PC-3 (cell line): ENCODE data around the gene BLOC1S1. TPM values are rescaled to one million over a fixed set of nuclear protein-coding genes. Genes with fewer than 3 reads are reported as not detected.

Source experiments
- ATAC-seq: fragments of 200-7000 bp; cut with Tn5 transposase; 2 replicates; pipeline ENCODE4 v1.9.1; 2020; ENCODE audit warnings: mild to moderate bottlenecking, moderate library complexity
- BruUV-seq: library from RNA; stranded (reverse); fragments of 400-500 nt; replicated peaks from 2 replicates; lab custom pipeline; 2021; lab: Mats Ljungman, UMichigan
- CTCF ChIA-PET: fragments of 300-600 bp; sonication (Branson Sonifier 250); formaldehyde crosslinking; loops from one replicate; lab custom pipeline; 2022; ENCODE audit warnings: antibody characterized with exemption; lab: Charles Lee
- POLR2A ChIA-PET: fragments of 300-600 bp; sonication (Branson Sonifier 250); formaldehyde crosslinking; loops from one replicate; lab custom pipeline; 2022; ENCODE audit warnings: antibody characterized with exemption; ENCODE audit not compliant: unreplicated experiment; lab: Charles Lee
- DNase-seq: peaks from one replicate; pipeline ENCODE4 v3.0.0-alpha.2; 2015
- H2AFZ ChIP-seq: fragments of 300-600 bp; sonication (generic); 2 replicates; pipeline ENCODE4 v1.6.0; 2016; ENCODE audit warnings: antibody characterized with exemption, low read length
- H3F3A ChIP-seq: fragments of 300-600 bp; sonication (generic); one replicate; pipeline ENCODE4 v1.6.0; 2017; ENCODE audit warnings: antibody characterized with exemption, low read length, control low read depth, mild to moderate bottlenecking; ENCODE audit not compliant: unreplicated experiment
- H3K27ac ChIP-seq: fragments of 300-600 bp; sonication (generic); 2 replicates; pipeline ENCODE4 v1.5.1; 2016; ENCODE audit warnings: mild to moderate bottlenecking, low read length
- H3K27me3 ChIP-seq: fragments of 300-600 bp; sonication (generic); 2 replicates; pipeline ENCODE4 v1.6.1; 2016; ENCODE audit warnings: low read length, mixed read lengths
- H3K36me3 ChIP-seq: fragments of 300-600 bp; sonication (generic); 2 replicates; pipeline ENCODE4 v1.6.1; 2016; ENCODE audit warnings: low read depth, mixed run types, low read length, mixed read lengths
- H3K4me1 ChIP-seq: fragments of 300-600 bp; sonication (generic); 2 replicates; pipeline ENCODE4 v1.5.1; 2016; ENCODE audit warnings: low read length; ENCODE audit not compliant: insufficient read depth
- H3K4me2 ChIP-seq: fragments of 300-600 bp; sonication (generic); 2 replicates; pipeline ENCODE4 v1.6.0; 2016; ENCODE audit warnings: low read length
- H3K4me3 ChIP-seq: fragments of 300-600 bp; sonication (generic); 2 replicates; pipeline ENCODE4 v1.5.1; 2016; ENCODE audit warnings: mild to moderate bottlenecking, low read length, mixed read lengths
- H3K79me2 ChIP-seq: fragments of 300-600 bp; sonication (generic); 2 replicates; pipeline ENCODE4 v1.6.1; 2017; ENCODE audit warnings: low read length, mixed read lengths
- H3K9ac ChIP-seq: fragments of 300-600 bp; sonication (generic); 2 replicates; pipeline ENCODE4 v1.6.0; 2016; ENCODE audit warnings: mild to moderate bottlenecking, low read length
- H3K9me2 ChIP-seq: fragments of 300-600 bp; sonication (generic); replicated peaks from 2 replicates; pipeline ENCODE4 v1.6.1; 2016; ENCODE audit warnings: mixed run types, low read length, mixed read lengths
- H3K9me3 ChIP-seq: fragments of 300-600 bp; sonication (generic); 2 replicates; pipeline ENCODE4 v1.6.1; 2016; ENCODE audit warnings: low read length, mixed read lengths
- H4K20me1 ChIP-seq: fragments of 300-600 bp; sonication (generic); 2 replicates; pipeline ENCODE4 v1.6.1; 2016; ENCODE audit warnings: low read length, mixed read lengths
- EZH2 ChIP-seq: fragments of 300-600 bp; sonication (generic); IDR thresholded peaks from one replicate; pipeline ENCODE4 v1.6.1; 2017; ENCODE audit warnings: antibody characterized with exemption, mild to moderate bottlenecking, low read length; ENCODE audit not compliant: unreplicated experiment
- EZH2phosphoT487 ChIP-seq: fragments of 300-600 bp; sonication (generic); IDR thresholded peaks from 2 replicates; pipeline ENCODE4 v1.6.1; 2018; ENCODE audit warnings: mild to moderate bottlenecking, antibody characterized with exemption, low read length, borderline replicate concordance
- intact Hi-C: fragments of 100-400 bp; cut with micrococcal nuclease; formaldehyde crosslinking; loops from 2 replicates; pipeline ENCODE4 v1.9.0; 2023
- total RNA-seq: library from RNA; depleted of rRNA; stranded (reverse); fragments of >200 nt; gene quantifications from 2 replicates; pipeline ENCODE4 v1.2.3, GENCODE V29; 2014; rRNA removed
- TF ChIP-seq, protein P1 (sequence below): fragments of 300-600 bp; sonication (generic); conservative IDR thresholded peaks from 2 replicates; pipeline ENCODE4 v1.5.1; 2017; ENCODE audit warnings: antibody characterized with exemption, low read depth, mild to moderate bottlenecking, low read length

The BLOC1S1 gene
- total RNA-seq, 1 experiment from 2014 or later: 90.8 TPM

DNA sequence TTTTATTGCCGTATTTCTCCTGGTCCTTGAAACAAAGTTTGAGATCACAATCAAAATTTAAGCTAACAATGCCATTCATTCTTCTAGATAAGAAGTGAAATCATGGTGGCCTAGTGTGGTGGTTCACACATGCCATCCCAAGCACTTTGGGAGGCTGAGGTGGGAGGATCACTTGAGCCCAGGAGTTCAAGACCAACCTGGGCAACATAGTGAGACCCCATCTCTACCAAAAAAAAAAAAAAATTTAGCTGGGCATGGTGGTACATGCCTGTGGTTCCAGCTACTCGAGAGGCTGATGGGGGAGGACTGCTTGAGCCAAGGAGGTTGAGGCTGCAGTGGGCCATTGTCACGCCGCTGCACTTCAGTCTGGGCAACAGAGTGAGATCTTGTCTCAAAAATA, 51.3 kb downstream of the BLOC1S1 start:
- H3K36me3 ChIP-seq: peaks cover 21% of the 10 kb centered on the region
- no TSS peak for BruUV-seq
- POLR2A ChIA-PET: no interaction called here
- intact Hi-C loops: no loop called here
- TF ChIP-seq EZH2 (no peak), EZH2phosphoT487 (no peak)
- TF ChIP-seq, protein P1, sequence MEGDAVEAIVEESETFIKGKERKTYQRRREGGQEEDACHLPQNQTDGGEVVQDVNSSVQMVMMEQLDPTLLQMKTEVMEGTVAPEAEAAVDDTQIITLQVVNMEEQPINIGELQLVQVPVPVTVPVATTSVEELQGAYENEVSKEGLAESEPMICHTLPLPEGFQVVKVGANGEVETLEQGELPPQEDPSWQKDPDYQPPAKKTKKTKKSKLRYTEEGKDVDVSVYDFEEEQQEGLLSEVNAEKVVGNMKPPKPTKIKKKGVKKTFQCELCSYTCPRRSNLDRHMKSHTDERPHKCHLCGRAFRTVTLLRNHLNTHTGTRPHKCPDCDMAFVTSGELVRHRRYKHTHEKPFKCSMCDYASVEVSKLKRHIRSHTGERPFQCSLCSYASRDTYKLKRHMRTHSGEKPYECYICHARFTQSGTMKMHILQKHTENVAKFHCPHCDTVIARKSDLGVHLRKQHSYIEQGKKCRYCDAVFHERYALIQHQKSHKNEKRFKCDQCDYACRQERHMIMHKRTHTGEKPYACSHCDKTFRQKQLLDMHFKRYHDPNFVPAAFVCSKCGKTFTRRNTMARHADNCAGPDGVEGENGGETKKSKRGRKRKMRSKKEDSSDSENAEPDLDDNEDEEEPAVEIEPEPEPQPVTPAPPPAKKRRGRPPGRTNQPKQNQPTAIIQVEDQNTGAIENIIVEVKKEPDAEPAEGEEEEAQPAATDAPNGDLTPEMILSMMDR: no peak
- no peak overlapping the region for H3K27ac ChIP-seq
- H3K4me1 ChIP-seq: no peaks in the 10 kb centered on the region
- DNase-seq: no peak
- no peak overlapping the region for H3K9ac ChIP-seq
- no peaks in the 10 kb centered on the region for H3F3A ChIP-seq
- H3K4me2 ChIP-seq: no peak overlapping the region
- no peak overlapping the region for H2AFZ ChIP-seq
- H3K79me2 ChIP-seq: no peaks in the 10 kb centered on the region
- CTCF ChIA-PET: no interaction called here
- no peak overlapping the region for H3K4me3 ChIP-seq
- H3K27me3 ChIP-seq: no peaks in the 10 kb centered on the region
- no peak for ATAC-seq
- H3K9me3 ChIP-seq: no peaks in the 10 kb centered on the region
- H4K20me1 ChIP-seq: no peaks in the 10 kb centered on the region
- no peaks in the 10 kb centered on the region for H3K9me2 ChIP-seq

Other genes starting within 250 kb of the BLOC1S1 start
- not detected in 2 replicates for gene OR6C70, start 245.9 kb upstream of the BLOC1S1 start, total RNA-seq
- gene OR6C68, start 223.7 kb upstream of the BLOC1S1 start, total RNA-seq: not detected in 2 replicates
- gene OR6C4, start 166.4 kb upstream of the BLOC1S1 start, total RNA-seq: not detected in 2 replicates
- not detected in 2 replicates for gene OR2AP1, start 143.6 kb upstream of the BLOC1S1 start, total RNA-seq
- not detected in 2 replicates for gene OR10P1, start 79.2 kb upstream of the BLOC1S1 start, total RNA-seq
- 4.4 and 9.7 TPM in 2 replicates for gene ITGA7, start 8.1 kb upstream of the BLOC1S1 start, total RNA-seq
- 4.6 and 5.1 TPM in 2 replicates for gene RDH5, start 4.3 kb downstream of the BLOC1S1 start, total RNA-seq
- 784 and 869 TPM in 2 replicates for gene CD63, start 13.0 kb downstream of the BLOC1S1 start, total RNA-seq
- 7.1 and 17.4 TPM in 2 replicates for gene GDF11, start 27.1 kb downstream of the BLOC1S1 start, total RNA-seq
- gene SARNP, start 101.7 kb downstream of the BLOC1S1 start, total RNA-seq: 103 and 108 TPM in 2 replicates
- 19.2 and 30.6 TPM in 2 replicates for gene ORMDL2, start 102.0 kb downstream of the BLOC1S1 start, total RNA-seq
- 45.1 and 47.4 TPM in 2 replicates for gene DNAJC14, start 113.5 kb downstream of the BLOC1S1 start, total RNA-seq
- gene MMP19, start 126.9 kb downstream of the BLOC1S1 start, total RNA-seq: 0.04 and 0.17 TPM in 2 replicates
- gene PYM1, start 211.8 kb downstream of the BLOC1S1 start, total RNA-seq: 39.0 and 42.9 TPM in 2 replicates
- 27.2 and 41.5 TPM in 2 replicates for gene DGKA, start 215.1 kb downstream of the BLOC1S1 start, total RNA-seq
- 0.35 and 2.0 TPM in 2 replicates for gene PMEL, start 250.0 kb downstream of the BLOC1S1 start, total RNA-seq